GM21786 (cell line): ENCODE data around the gene SLC22A9.
"Not testable (repeated sequence)": the region's sequence is repeated elsewhere in the genome, so short reads cannot be mapped to it uniquely, and the experiment has no call there.

Experiments used
- ATAC-seq: cut with Tn5 transposase; IDR thresholded peaks from one replicate; pipeline ENCODE4 v1.9.1; 2021; ENCODE audit not compliant: unreplicated experiment

SLC22A9 gene

GRCh38 chr11:63369165-63369970, at the start of gene SLC22A9:
TSS of gene SLC22A9 (plus strand) at chr11:63369785. CDS start at chr11:63370057, 272 bp downstream.
- no peak for ATAC-seq

GRCh38 chr11:63321723-63322122, 47.9 kb upstream of the SLC22A9 start:
- no peak for ATAC-seq

- not testable (repeated sequence) for ATAC-seq
These were observed 34.5 kb upstream of the SLC22A9 start for GRCh38 chr11:63335089-63335488.

- no peak for ATAC-seq
These were observed 32.5 kb upstream of the SLC22A9 start for GRCh38 chr11:63337070-63337469.

GRCh38 chr11:63343130-63343529, 26.5 kb upstream of the SLC22A9 start:
- ATAC-seq, result no peak

- no peak for ATAC-seq
These were observed 17.4 kb upstream of the SLC22A9 start for GRCh38 chr11:63352144-63352543.

- no peak for ATAC-seq
These were observed 7.3 kb upstream of the SLC22A9 start for GRCh38 chr11:63362196-63362793.

GRCh38 chr11:63369971-63370588, 495 bp downstream of the SLC22A9 start:
- ATAC-seq, result no peak

- ATAC-seq, result no peak
These were observed 1.8 kb downstream of the SLC22A9 start for GRCh38 chr11:63371396-63371795.

GRCh38 chr11:63375434-63375833, 5.8 kb downstream of the SLC22A9 start:
- no peak for ATAC-seq

- ATAC-seq, result no peak
These were observed 10.5 kb downstream of the SLC22A9 start for GRCh38 chr11:63380130-63380529.

- ATAC-seq, result no peak
These were observed 26.1 kb downstream of the SLC22A9 start for GRCh38 chr11:63395697-63396096.

- ATAC-seq, result no peak
These were observed 34.8 kb downstream of the SLC22A9 start for GRCh38 chr11:63404161-63404935.

GRCh38 chr11:63405114-63405513, 35.5 kb downstream of the SLC22A9 start:
- ATAC-seq, result no peak

- no peak for ATAC-seq
These were observed 36.9 kb downstream of the SLC22A9 start for GRCh38 chr11:63406458-63406857.

GRCh38 chr11:63417174-63417852, 47.7 kb downstream of the SLC22A9 start:
- ATAC-seq, result no peak

- ATAC-seq, result no peak
These were observed 58.5 kb downstream of the SLC22A9 start for GRCh38 chr11:63427971-63428508.

- ATAC-seq, result not testable (repeated sequence)
These were observed 61.1 kb downstream of the SLC22A9 start for GRCh38 chr11:63430731-63431130.

GRCh38 chr11:63435351-63435750, 65.8 kb downstream of the SLC22A9 start:
- not testable (repeated sequence) for ATAC-seq

GRCh38 chr11:63435831-63436230, 66.2 kb downstream of the SLC22A9 start:
- not testable (repeated sequence) for ATAC-seq
